WTC11 (cell line): ENCODE results near the gene CKB. TPM values are rescaled to one million over a fixed set of nuclear protein-coding genes. Genes with fewer than 3 reads are reported as not detected.

Experiments used
- ATAC-seq: fragments of 200-7000 bp; cut with Tn5 transposase; 2 replicates; pipeline ENCODE4 v1.10.0; 2021; ENCODE audit warnings: mild to moderate bottlenecking, moderate library complexity
- CTCF ChIA-PET: fragments of 300-600 bp; sonication (Branson Sonifier 250); formaldehyde crosslinking; loops from one replicate; lab custom pipeline; 2021; ENCODE audit warnings: antibody characterized with exemption; lab: Charles Lee
- POLR2A ChIA-PET: fragments of 350-600 bp; sonication (Branson Sonifier 250); formaldehyde crosslinking; loops from one replicate; lab custom pipeline; 2021; ENCODE audit warnings: antibody characterized with exemption; lab: Charles Lee
- DNase-seq: peaks from one replicate; pipeline ENCODE4 v3.0.0; 2021; ENCODE audit warnings: low spot score
- H3K27ac Mint-ChIP-seq: 2 replicates; pipeline ENCODE4 v1.8.0; 2021; ENCODE audit warnings: mixed read lengths
- H3K27me3 Mint-ChIP-seq: 2 replicates; pipeline ENCODE4 v1.8.0; 2021; ENCODE audit warnings: low read depth, mild to moderate bottlenecking, moderate library complexity, mixed read lengths
- H3K36me3 Mint-ChIP-seq: 2 replicates; pipeline ENCODE4 v1.8.0; 2021; ENCODE audit warnings: mixed read lengths
- H3K4me1 Mint-ChIP-seq: 2 replicates; pipeline ENCODE4 v1.8.0; 2022; ENCODE audit warnings: mixed read lengths
- H3K4me3 Mint-ChIP-seq: 2 replicates; pipeline ENCODE4 v1.8.0; 2021; ENCODE audit warnings: mild to moderate bottlenecking, moderate library complexity, mixed read lengths
- H3K9me3 Mint-ChIP-seq: 2 replicates; pipeline ENCODE4 v1.8.0; 2021; ENCODE audit warnings: mixed read lengths
- ATF1 ChIP-seq: sonication (generic); formaldehyde crosslinking; IDR thresholded peaks from 2 replicates; pipeline ENCODE4 v1.8.1; 2023; ENCODE audit warnings: mild to moderate bottlenecking, moderate library complexity, missing genetic modification reagents
- CBFB ChIP-seq: sonication (generic); formaldehyde crosslinking; IDR thresholded peaks from 2 replicates; pipeline ENCODE4 v1.8.1; 2022; ENCODE audit warnings: mild to moderate bottlenecking, low read depth, missing genetic modification reagents
- CREM ChIP-seq: sonication (generic); formaldehyde crosslinking; IDR thresholded peaks from 2 replicates; pipeline ENCODE4 v1.8.1; 2022; ENCODE audit warnings: mild to moderate bottlenecking, missing genetic modification reagents, moderate library complexity
- ELF4 ChIP-seq: sonication (generic); formaldehyde crosslinking; IDR thresholded peaks from 2 replicates; pipeline ENCODE4 v1.8.1; 2022; ENCODE audit warnings: low read depth, mild to moderate bottlenecking, moderate library complexity, missing genetic modification reagents
- KAT7 ChIP-seq: sonication (generic); formaldehyde crosslinking; IDR thresholded peaks from 2 replicates; pipeline ENCODE4 v1.8.1; 2023; ENCODE audit warnings: missing genetic modification reagents, mild to moderate bottlenecking, borderline replicate concordance
- NFYB ChIP-seq: sonication (generic); formaldehyde crosslinking; conservative IDR thresholded peaks from 2 replicates; pipeline ENCODE4 v1.8.0; 2022; ENCODE audit warnings: low read depth, missing genetic modification reagents
- OVOL2 ChIP-seq: fragments of 250-450 bp; sonication (Bioruptor Pico); IDR thresholded peaks from 2 replicates; pipeline ENCODE4 v1.9.0; 2021; ENCODE audit warnings: mild to moderate bottlenecking, borderline replicate concordance
- SMAD3 ChIP-seq: sonication (generic); formaldehyde crosslinking; IDR thresholded peaks from 2 replicates; pipeline ENCODE4 v1.8.0; 2022; ENCODE audit warnings: missing genetic modification reagents, mild to moderate bottlenecking, borderline replicate concordance
- SOX15 ChIP-seq: fragments of 250-450 bp; sonication (Bioruptor Pico); IDR thresholded peaks from 2 replicates; pipeline ENCODE4 v1.9.0; 2021; ENCODE audit warnings: mild to moderate bottlenecking
- SP1 ChIP-seq: sonication (generic); formaldehyde crosslinking; conservative IDR thresholded peaks from 2 replicates; pipeline ENCODE4 v1.8.1; 2022; ENCODE audit warnings: missing genetic modification reagents
- TP53 ChIP-seq: sonication (generic); formaldehyde crosslinking; IDR thresholded peaks from 2 replicates; pipeline ENCODE4 v1.8.1; 2023; ENCODE audit warnings: mild to moderate bottlenecking, missing genetic modification reagents
- ZBTB21 ChIP-seq: sonication (generic); formaldehyde crosslinking; IDR thresholded peaks from 2 replicates; pipeline ENCODE4 v1.8.1; 2023; ENCODE audit warnings: mild to moderate bottlenecking, missing genetic modification reagents, borderline replicate concordance
- ZNF396 ChIP-seq: fragments of 250-450 bp; sonication (Bioruptor Pico); IDR thresholded peaks from 2 replicates; pipeline ENCODE4 v1.8.0; 2021; ENCODE audit warnings: mild to moderate bottlenecking, moderate library complexity, borderline replicate concordance
- total RNA-seq: library from RNA; stranded (reverse); gene quantifications from 3 replicates; pipeline ENCODE4 v1.2.3, GENCODE V29; 2021
- TF ChIP-seq, protein P1 (sequence below): sonication (generic); formaldehyde crosslinking; IDR thresholded peaks from 2 replicates; pipeline ENCODE4 v1.8.1; 2022; ENCODE audit warnings: mild to moderate bottlenecking, moderate library complexity, missing genetic modification reagents
- TF ChIP-seq, protein P2 (sequence below): fragments of 200-600 bp; IDR thresholded peaks from 2 replicates; pipeline ENCODE4 v1.8.0; 2022; ENCODE audit warnings: antibody characterized with exemption
- TF ChIP-seq, protein P3 (sequence below): sonication (generic); formaldehyde crosslinking; IDR thresholded peaks from 2 replicates; pipeline ENCODE4 v1.8.1; 2023; ENCODE audit warnings: mild to moderate bottlenecking, missing genetic modification reagents, borderline replicate concordance
- TF ChIP-seq, protein P4 (sequence below): sonication (generic); formaldehyde crosslinking; IDR thresholded peaks from 2 replicates; pipeline ENCODE4 v1.8.0; 2022; ENCODE audit warnings: mild to moderate bottlenecking, missing genetic modification reagents
- TF ChIP-seq, protein P5 (sequence below): fragments of 250-450 bp; sonication (Bioruptor Pico); IDR thresholded peaks from 2 replicates; pipeline ENCODE4 v1.9.0; 2021; ENCODE audit warnings: mild to moderate bottlenecking
- TF ChIP-seq, protein P6 (sequence below): fragments of 250-450 bp; sonication (Bioruptor Pico); IDR thresholded peaks from 2 replicates; pipeline ENCODE4 v1.9.0; 2021; ENCODE audit warnings: moderate library complexity, mild to moderate bottlenecking, inconsistent platforms, borderline replicate concordance
- TF ChIP-seq, protein P7 (sequence below): sonication (generic); formaldehyde crosslinking; IDR thresholded peaks from 2 replicates; pipeline ENCODE4 v1.8.0; 2022; ENCODE audit warnings: mild to moderate bottlenecking, missing genetic modification reagents

CKB gene
- total RNA-seq, 1 experiment from 2014 or later, result 555 TPM

DNA sequence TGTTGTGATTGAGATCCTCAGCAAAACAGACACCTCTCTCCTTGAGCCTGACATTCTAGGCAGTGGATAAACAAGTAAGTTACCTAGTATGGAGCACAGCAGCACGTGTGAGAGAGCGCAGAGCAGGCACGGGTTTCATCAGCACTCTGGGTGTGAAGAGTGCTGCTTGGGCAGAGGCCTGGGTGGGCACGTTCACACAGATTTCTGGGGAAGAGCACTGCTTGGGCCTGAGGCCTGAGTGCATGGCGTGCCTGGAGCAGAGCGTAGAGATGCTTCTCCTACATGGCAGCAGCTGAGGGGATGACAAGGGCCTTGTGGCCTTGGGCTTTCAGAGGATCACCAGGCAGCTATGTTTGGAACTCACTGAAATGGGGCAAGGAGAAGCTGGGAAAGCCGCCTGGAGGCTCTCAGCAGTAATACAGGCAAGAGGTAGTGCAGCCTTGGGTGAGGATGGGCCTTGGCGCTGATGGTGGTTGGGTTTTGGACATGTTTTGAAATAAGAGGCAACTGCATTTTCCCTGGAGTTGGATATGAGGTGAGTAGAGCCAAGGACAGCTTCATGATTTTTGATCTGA is 17.6 kb downstream of the CKB start:
- H3K4me1 Mint-ChIP-seq, result peaks cover 2% of the 10 kb centered on the region; the same call in 1 of the 2 replicates
- no peak overlapping the region for H3K4me3 Mint-ChIP-seq
- ATAC-seq, result peak; percentile 75
- no peaks in the 10 kb centered on the region for H3K27me3 Mint-ChIP-seq
- ChIA-PET POLR2A (no interaction called here), CTCF (interaction anchor here (0.9 to 6.5 kb wide), 8 partner anchors 13 to 160 kb away, joined by 3 to 42 read pairs (median 5); no protein-coding TSS in a partner anchor)
- H3K27ac Mint-ChIP-seq, result peak overlapping the region; percentile 72
- peaks cover 38% of the 10 kb centered on the region for H3K36me3 Mint-ChIP-seq
- no peaks in the 10 kb centered on the region for H3K9me3 Mint-ChIP-seq
- no peak for DNase-seq
- TF ChIP-seq SOX15 (CRISPR knock-in tag), result no peak
- no peak for TF ChIP-seq TP53 (CRISPR knock-in tag)
- no peak for TF ChIP-seq KAT7 (CRISPR knock-in tag)
- no peak for TF ChIP-seq ATF1 (CRISPR knock-in tag)
- no peak for TF ChIP-seq ELF4 (CRISPR knock-in tag)
- TF ChIP-seq, protein P1, sequence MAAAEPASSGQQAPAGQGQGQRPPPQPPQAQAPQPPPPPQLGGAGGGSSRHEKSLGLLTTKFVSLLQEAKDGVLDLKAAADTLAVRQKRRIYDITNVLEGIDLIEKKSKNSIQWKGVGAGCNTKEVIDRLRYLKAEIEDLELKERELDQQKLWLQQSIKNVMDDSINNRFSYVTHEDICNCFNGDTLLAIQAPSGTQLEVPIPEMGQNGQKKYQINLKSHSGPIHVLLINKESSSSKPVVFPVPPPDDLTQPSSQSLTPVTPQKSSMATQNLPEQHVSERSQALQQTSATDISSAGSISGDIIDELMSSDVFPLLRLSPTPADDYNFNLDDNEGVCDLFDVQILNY, result no peak
- TF ChIP-seq, protein P2, sequence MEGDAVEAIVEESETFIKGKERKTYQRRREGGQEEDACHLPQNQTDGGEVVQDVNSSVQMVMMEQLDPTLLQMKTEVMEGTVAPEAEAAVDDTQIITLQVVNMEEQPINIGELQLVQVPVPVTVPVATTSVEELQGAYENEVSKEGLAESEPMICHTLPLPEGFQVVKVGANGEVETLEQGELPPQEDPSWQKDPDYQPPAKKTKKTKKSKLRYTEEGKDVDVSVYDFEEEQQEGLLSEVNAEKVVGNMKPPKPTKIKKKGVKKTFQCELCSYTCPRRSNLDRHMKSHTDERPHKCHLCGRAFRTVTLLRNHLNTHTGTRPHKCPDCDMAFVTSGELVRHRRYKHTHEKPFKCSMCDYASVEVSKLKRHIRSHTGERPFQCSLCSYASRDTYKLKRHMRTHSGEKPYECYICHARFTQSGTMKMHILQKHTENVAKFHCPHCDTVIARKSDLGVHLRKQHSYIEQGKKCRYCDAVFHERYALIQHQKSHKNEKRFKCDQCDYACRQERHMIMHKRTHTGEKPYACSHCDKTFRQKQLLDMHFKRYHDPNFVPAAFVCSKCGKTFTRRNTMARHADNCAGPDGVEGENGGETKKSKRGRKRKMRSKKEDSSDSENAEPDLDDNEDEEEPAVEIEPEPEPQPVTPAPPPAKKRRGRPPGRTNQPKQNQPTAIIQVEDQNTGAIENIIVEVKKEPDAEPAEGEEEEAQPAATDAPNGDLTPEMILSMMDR, result no peak
- TF ChIP-seq, protein P3, sequence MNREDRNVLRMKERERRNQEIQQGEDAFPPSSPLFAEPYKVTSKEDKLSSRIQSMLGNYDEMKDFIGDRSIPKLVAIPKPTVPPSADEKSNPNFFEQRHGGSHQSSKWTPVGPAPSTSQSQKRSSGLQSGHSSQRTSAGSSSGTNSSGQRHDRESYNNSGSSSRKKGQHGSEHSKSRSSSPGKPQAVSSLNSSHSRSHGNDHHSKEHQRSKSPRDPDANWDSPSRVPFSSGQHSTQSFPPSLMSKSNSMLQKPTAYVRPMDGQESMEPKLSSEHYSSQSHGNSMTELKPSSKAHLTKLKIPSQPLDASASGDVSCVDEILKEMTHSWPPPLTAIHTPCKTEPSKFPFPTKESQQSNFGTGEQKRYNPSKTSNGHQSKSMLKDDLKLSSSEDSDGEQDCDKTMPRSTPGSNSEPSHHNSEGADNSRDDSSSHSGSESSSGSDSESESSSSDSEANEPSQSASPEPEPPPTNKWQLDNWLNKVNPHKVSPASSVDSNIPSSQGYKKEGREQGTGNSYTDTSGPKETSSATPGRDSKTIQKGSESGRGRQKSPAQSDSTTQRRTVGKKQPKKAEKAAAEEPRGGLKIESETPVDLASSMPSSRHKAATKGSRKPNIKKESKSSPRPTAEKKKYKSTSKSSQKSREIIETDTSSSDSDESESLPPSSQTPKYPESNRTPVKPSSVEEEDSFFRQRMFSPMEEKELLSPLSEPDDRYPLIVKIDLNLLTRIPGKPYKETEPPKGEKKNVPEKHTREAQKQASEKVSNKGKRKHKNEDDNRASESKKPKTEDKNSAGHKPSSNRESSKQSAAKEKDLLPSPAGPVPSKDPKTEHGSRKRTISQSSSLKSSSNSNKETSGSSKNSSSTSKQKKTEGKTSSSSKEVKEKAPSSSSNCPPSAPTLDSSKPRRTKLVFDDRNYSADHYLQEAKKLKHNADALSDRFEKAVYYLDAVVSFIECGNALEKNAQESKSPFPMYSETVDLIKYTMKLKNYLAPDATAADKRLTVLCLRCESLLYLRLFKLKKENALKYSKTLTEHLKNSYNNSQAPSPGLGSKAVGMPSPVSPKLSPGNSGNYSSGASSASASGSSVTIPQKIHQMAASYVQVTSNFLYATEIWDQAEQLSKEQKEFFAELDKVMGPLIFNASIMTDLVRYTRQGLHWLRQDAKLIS (CRISPR knock-in tag), result no peak
- TF ChIP-seq ZNF396 (CRISPR knock-in tag), result no peak
- TF ChIP-seq SMAD3 (CRISPR knock-in tag), result no peak
- TF ChIP-seq, protein P4, sequence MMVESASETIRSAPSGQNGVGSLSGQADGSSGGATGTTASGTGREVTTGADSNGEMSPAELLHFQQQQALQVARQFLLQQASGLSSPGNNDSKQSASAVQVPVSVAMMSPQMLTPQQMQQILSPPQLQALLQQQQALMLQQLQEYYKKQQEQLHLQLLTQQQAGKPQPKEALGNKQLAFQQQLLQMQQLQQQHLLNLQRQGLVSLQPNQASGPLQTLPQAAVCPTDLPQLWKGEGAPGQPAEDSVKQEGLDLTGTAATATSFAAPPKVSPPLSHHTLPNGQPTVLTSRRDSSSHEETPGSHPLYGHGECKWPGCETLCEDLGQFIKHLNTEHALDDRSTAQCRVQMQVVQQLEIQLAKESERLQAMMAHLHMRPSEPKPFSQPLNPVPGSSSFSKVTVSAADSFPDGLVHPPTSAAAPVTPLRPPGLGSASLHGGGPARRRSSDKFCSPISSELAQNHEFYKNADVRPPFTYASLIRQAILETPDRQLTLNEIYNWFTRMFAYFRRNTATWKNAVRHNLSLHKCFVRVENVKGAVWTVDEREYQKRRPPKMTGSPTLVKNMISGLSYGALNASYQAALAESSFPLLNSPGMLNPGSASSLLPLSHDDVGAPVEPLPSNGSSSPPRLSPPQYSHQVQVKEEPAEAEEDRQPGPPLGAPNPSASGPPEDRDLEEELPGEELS (CRISPR knock-in tag), result no peak
- TF ChIP-seq, protein P5, sequence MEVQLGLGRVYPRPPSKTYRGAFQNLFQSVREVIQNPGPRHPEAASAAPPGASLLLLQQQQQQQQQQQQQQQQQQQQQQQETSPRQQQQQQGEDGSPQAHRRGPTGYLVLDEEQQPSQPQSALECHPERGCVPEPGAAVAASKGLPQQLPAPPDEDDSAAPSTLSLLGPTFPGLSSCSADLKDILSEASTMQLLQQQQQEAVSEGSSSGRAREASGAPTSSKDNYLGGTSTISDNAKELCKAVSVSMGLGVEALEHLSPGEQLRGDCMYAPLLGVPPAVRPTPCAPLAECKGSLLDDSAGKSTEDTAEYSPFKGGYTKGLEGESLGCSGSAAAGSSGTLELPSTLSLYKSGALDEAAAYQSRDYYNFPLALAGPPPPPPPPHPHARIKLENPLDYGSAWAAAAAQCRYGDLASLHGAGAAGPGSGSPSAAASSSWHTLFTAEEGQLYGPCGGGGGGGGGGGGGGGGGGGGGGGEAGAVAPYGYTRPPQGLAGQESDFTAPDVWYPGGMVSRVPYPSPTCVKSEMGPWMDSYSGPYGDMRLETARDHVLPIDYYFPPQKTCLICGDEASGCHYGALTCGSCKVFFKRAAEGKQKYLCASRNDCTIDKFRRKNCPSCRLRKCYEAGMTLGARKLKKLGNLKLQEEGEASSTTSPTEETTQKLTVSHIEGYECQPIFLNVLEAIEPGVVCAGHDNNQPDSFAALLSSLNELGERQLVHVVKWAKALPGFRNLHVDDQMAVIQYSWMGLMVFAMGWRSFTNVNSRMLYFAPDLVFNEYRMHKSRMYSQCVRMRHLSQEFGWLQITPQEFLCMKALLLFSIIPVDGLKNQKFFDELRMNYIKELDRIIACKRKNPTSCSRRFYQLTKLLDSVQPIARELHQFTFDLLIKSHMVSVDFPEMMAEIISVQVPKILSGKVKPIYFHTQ (CRISPR knock-in tag), result no peak
- no peak for TF ChIP-seq SP1 (CRISPR knock-in tag)
- TF ChIP-seq CREM, result no peak
- TF ChIP-seq, protein P6, sequence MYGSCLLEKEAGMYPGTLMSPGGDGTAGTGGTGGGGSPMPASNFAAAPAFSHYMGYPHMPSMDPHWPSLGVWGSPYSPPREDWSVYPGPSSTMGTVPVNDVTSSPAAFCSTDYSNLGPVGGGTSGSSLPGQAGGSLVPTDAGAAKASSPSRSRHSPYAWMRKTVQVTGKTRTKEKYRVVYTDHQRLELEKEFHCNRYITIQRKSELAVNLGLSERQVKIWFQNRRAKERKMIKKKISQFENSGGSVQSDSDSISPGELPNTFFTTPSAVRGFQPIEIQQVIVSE (CRISPR knock-in tag), result no peak
- TF ChIP-seq NFYB (CRISPR knock-in tag), result no peak
- no peak for TF ChIP-seq ZBTB21 (CRISPR knock-in tag)
- TF ChIP-seq CBFB (CRISPR knock-in tag), result no peak
- TF ChIP-seq, protein P7, sequence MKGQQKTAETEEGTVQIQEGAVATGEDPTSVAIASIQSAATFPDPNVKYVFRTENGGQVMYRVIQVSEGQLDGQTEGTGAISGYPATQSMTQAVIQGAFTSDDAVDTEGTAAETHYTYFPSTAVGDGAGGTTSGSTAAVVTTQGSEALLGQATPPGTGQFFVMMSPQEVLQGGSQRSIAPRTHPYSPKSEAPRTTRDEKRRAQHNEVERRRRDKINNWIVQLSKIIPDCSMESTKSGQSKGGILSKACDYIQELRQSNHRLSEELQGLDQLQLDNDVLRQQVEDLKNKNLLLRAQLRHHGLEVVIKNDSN (CRISPR knock-in tag), result no peak
- no peak for TF ChIP-seq OVOL2
